BE2C (cell line): ENCODE data around the gene ECM1.

Experiments
- DNase-seq: peaks from one replicate; pipeline ENCODE4 v3.0.0-alpha.2; 2020
- H3K27me3 ChIP-seq: fragments of 250-450 bp; sonication (Bioruptor Pico); 2 replicates; pipeline ENCODE4 v1.5.1; 2020; ENCODE audit warnings: mild to moderate bottlenecking
- H3K36me3 ChIP-seq: fragments of 250-450 bp; sonication (Bioruptor Pico); 2 replicates; pipeline ENCODE4 v1.5.1; 2020; ENCODE audit warnings: mild to moderate bottlenecking
- H3K4me1 ChIP-seq: fragments of 250-450 bp; sonication (Bioruptor Pico); 2 replicates; pipeline ENCODE4 v1.5.1; 2020
- H3K4me3 ChIP-seq: 2 replicates; pipeline ENCODE4 v1.5.1; 2011; ENCODE audit warnings: low read depth, low read length
- H3K9me3 ChIP-seq: fragments of 250-450 bp; sonication (Bioruptor Pico); 2 replicates; pipeline ENCODE4 v1.5.1; 2020
- CTCF ChIP-seq: IDR thresholded peaks from 2 replicates; pipeline ENCODE4 v1.5.1; 2012; ENCODE audit warnings: mild to moderate bottlenecking, low read depth, low read length

Gene ECM1

GRCh38 chr1:150521196-150521968, 13.5 kb downstream of the ECM1 start:
- DNase-seq: no peak
- Histone ChIP-seq H3K36me3 (no peaks in the 10 kb centered on the region), H3K4me1 (peaks cover 3% of the 10 kb centered on the region; the same call in 1 of the 2 replicates), H3K4me3 (no peak overlapping the region), H3K27me3 (no peaks in the 10 kb centered on the region), H3K9me3 (no peaks in the 10 kb centered on the region)
- TF ChIP-seq CTCF: no peak

GRCh38 chr1:150525348-150525747, 17.4 kb downstream of the ECM1 start:
- no peaks in the 10 kb centered on the region for H3K4me1 ChIP-seq
- no peaks in the 10 kb centered on the region for H3K36me3 ChIP-seq
- no peak overlapping the region for H3K4me3 ChIP-seq
- H3K9me3 ChIP-seq: no peaks in the 10 kb centered on the region
- DNase-seq: no peak
- no peak for TF ChIP-seq CTCF
- H3K27me3 ChIP-seq: no peaks in the 10 kb centered on the region

GRCh38 chr1:150528196-150528595, 20.3 kb downstream of the ECM1 start:
- Histone ChIP-seq H3K36me3 (no peaks in the 10 kb centered on the region), H3K4me3 (no peak overlapping the region), H3K4me1 (no peaks in the 10 kb centered on the region), H3K27me3 (no peaks in the 10 kb centered on the region), H3K9me3 (no peaks in the 10 kb centered on the region)
- DNase-seq: no peak
- TF ChIP-seq CTCF: no peak

- no peak overlapping the region for H3K4me3 ChIP-seq
- H3K36me3 ChIP-seq: no peaks in the 10 kb centered on the region
- H3K27me3 ChIP-seq: no peaks in the 10 kb centered on the region
- H3K4me1 ChIP-seq: no peaks in the 10 kb centered on the region
- no peak for TF ChIP-seq CTCF
- no peaks in the 10 kb centered on the region for H3K9me3 ChIP-seq
- DNase-seq: no peak
Observed at GRCh38 chr1:150529017-150529416, 21.1 kb downstream of the ECM1 start.

- no peak for DNase-seq
- no peaks in the 10 kb centered on the region for H3K4me1 ChIP-seq
- H3K9me3 ChIP-seq: no peaks in the 10 kb centered on the region
- TF ChIP-seq CTCF: no peak
- no peaks in the 10 kb centered on the region for H3K27me3 ChIP-seq
- H3K36me3 ChIP-seq: no peaks in the 10 kb centered on the region
- H3K4me3 ChIP-seq: no peak overlapping the region
Observed at GRCh38 chr1:150530491-150531159, 22.7 kb downstream of the ECM1 start.

GRCh38 chr1:150532860-150533259, 25.0 kb downstream of the ECM1 start:
- no peaks in the 10 kb centered on the region for H3K9me3 ChIP-seq
- H3K36me3 ChIP-seq: no peaks in the 10 kb centered on the region
- H3K4me1 ChIP-seq: no peaks in the 10 kb centered on the region
- no peak for TF ChIP-seq CTCF
- H3K27me3 ChIP-seq: no peaks in the 10 kb centered on the region
- no peak for DNase-seq
- no peak overlapping the region for H3K4me3 ChIP-seq
